ES-I3 (cell line): ENCODE measurements around the gene WNT4.

Experiments
- H3K36me3 ChIP-seq: 2 replicates; pipeline ENCODE4 v1.6.1; 2013; ENCODE audit warnings: mild to moderate bottlenecking, low read length, control low read depth, moderate library complexity; ENCODE audit not compliant: insufficient read depth
- H3K4me1 ChIP-seq: 2 replicates; pipeline ENCODE4 v1.6.1; 2013; ENCODE audit warnings: mild to moderate bottlenecking, control low read depth, low read length; ENCODE audit not compliant: insufficient read depth
- H3K9ac ChIP-seq: 2 replicates; pipeline ENCODE4 v1.6.1; 2013; ENCODE audit warnings: low read depth, mild to moderate bottlenecking, low read length, moderate library complexity
- H3K9me3 ChIP-seq: 2 replicates; pipeline ENCODE4 v1.6.1; 2013; ENCODE audit warnings: mild to moderate bottlenecking, low read length, moderate library complexity; ENCODE audit not compliant: control insufficient read depth, insufficient read depth

Gene WNT4

GRCh38 chr1:22131062-22131461, 11.8 kb downstream of the WNT4 start:
- Histone ChIP-seq H3K9ac (no peak overlapping the region), H3K9me3 (no peaks in the 10 kb centered on the region), H3K36me3 (no peaks in the 10 kb centered on the region; the same call in 1 of the 2 replicates), H3K4me1 (peaks cover 13% of the 10 kb centered on the region; the same call in 1 of the 2 replicates)

GRCh38 chr1:22129501-22130117, 13.3 kb downstream of the WNT4 start:
- peaks cover 13% of the 10 kb centered on the region; the same call in 1 of the 2 replicates for H3K4me1 ChIP-seq
- H3K9me3 ChIP-seq, result no peaks in the 10 kb centered on the region
- H3K36me3 ChIP-seq, result no peaks in the 10 kb centered on the region; the same call in 1 of the 2 replicates
- H3K9ac ChIP-seq, result no peak overlapping the region

DNA sequence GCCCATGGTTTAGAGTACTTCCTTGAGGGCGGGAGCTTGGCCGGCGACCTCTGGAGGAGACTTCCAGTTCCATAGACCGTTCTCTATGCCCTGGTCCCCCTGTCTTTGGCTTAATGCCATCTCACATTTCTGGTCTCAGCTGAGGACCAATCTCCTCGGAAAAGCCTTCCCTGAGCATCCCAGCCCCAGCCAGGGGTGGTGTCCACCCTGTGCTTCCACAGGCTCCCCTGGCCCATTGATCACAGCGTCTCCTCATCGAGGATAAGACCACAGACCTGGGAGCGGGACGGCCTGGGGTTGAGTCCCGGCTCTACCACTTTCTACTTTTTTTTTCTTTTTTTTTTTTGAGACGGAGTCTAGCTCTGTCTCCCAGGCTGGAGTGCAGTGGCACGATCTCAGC, 14.5 kb downstream of the WNT4 start:
- Histone ChIP-seq H3K9ac (no peak overlapping the region), H3K36me3 (no peaks in the 10 kb centered on the region; the same call in 1 of the 2 replicates), H3K9me3 (no peaks in the 10 kb centered on the region), H3K4me1 (peaks cover 1% of the 10 kb centered on the region; the same call in 1 of the 2 replicates)

DNA sequence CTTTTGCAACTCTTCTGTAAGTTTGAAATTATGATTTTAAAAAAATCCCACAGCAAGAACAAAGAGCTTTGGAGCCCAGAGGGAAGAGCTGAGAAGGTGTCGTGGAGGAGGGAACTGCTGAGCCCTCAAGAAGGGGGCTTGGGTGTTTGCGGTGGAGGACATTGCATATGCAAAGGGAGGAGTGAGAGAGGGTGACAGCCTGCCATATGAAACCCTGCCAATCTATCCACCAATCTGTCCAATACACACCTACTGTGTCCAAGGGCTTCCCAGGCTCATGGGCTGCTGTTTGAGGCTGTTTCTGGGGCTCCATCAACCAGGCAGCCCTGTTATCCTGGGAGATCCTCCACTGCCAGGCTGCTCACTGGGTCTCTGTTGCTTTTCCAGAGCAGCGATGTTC, 15.2 kb downstream of the WNT4 start:
- Histone ChIP-seq H3K36me3 (no peaks in the 10 kb centered on the region; the same call in 1 of the 2 replicates), H3K9me3 (no peaks in the 10 kb centered on the region), H3K4me1 (peaks cover 2% of the 10 kb centered on the region; the same call in 1 of the 2 replicates), H3K9ac (no peak overlapping the region)

DNA sequence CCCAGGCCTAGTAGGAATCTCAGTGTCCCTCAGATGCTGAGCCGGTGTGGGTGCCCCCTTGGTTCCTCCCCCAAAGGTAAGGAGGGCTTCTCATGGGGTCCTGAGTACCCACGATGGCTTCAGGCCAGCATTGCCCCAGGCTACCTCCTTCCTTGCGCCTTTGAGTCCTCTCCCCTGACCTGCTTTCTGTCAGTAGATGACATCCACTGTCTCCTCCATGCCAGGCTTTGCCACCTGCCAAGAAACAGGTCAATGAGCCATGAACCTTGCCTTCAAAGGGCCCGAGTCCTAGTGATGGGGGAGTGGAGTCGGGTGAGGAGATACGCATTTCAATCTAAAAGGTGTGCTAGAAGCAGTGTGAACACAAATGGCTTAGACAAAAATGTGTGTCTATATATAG, 15.6 kb downstream of the WNT4 start:
- Histone ChIP-seq H3K9ac (no peak overlapping the region), H3K9me3 (no peaks in the 10 kb centered on the region)

DNA sequence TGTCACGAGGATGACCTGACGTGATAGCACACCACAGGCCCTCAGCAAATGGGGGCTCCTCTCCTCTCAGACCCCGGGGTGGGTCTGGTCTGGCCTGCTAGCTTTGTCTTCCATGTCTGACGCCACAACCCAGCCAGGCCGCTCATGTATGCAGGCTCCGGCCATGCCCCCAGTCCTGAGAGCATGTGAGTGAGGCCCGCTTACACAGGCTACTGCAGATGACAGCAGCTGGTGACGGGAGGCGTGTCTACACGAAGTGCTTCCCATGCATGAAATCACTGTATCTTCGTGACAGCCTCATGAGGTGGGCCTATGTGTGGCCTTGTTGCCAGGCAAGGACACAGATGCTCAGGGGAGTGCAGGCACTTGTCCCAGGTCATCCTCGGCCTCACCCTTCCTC, 16.4 kb downstream of the WNT4 start:
- Histone ChIP-seq H3K9ac (no peak overlapping the region), H3K9me3 (no peaks in the 10 kb centered on the region), H3K4me1 (peaks cover 13% of the 10 kb centered on the region), H3K36me3 (no peaks in the 10 kb centered on the region; the same call in 1 of the 2 replicates)

More for the DNA sequence above, 15.6 kb downstream of the WNT4 start:
- Histone ChIP-seq H3K4me1 (peaks cover 6% of the 10 kb centered on the region), H3K36me3 (no peaks in the 10 kb centered on the region; the same call in 1 of the 2 replicates)

GRCh38 chr1:22124592-22125229, 18.2 kb downstream of the WNT4 start:
- Histone ChIP-seq H3K9me3 (no peaks in the 10 kb centered on the region), H3K4me1 (peaks cover 20% of the 10 kb centered on the region), H3K36me3 (peaks cover 1% of the 10 kb centered on the region), H3K9ac (no peak overlapping the region)

DNA sequence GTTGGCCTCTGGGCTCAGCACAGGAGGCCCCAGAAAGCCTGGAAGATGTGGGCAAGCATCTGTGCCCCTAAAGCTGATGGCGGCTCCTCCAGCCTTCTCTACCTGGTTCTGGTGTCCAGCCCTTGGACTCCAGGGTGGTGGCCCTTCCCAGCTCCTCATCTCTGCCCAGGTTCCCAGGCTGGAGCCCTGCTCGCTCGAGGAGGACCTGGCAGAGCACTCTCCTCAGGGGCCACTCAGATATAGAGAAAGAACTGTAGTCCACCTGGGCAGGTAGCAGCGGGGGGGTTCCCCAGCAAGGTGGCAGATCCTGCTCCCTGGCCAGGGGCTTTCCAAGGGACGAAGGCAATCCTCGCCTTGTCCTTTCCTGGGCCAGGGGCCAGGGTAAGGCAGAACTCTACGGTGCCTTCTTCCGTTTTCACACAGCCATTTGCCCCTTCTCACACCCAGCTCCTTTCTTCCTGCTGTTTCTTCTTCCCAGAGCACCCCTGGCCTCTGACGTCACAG, 18.9 kb downstream of the WNT4 start:
- peaks cover 20% of the 10 kb centered on the region for H3K4me1 ChIP-seq
- peaks cover 6% of the 10 kb centered on the region for H3K36me3 ChIP-seq
- no peaks in the 10 kb centered on the region for H3K9me3 ChIP-seq
- H3K9ac ChIP-seq, result no peak overlapping the region

- Histone ChIP-seq H3K9me3 (no peaks in the 10 kb centered on the region), H3K9ac (no peak overlapping the region), H3K4me1 (peaks cover 20% of the 10 kb centered on the region), H3K36me3 (peaks cover 6% of the 10 kb centered on the region)
Observed at GRCh38 chr1:22123071-22123390, 19.9 kb downstream of the WNT4 start.

DNA sequence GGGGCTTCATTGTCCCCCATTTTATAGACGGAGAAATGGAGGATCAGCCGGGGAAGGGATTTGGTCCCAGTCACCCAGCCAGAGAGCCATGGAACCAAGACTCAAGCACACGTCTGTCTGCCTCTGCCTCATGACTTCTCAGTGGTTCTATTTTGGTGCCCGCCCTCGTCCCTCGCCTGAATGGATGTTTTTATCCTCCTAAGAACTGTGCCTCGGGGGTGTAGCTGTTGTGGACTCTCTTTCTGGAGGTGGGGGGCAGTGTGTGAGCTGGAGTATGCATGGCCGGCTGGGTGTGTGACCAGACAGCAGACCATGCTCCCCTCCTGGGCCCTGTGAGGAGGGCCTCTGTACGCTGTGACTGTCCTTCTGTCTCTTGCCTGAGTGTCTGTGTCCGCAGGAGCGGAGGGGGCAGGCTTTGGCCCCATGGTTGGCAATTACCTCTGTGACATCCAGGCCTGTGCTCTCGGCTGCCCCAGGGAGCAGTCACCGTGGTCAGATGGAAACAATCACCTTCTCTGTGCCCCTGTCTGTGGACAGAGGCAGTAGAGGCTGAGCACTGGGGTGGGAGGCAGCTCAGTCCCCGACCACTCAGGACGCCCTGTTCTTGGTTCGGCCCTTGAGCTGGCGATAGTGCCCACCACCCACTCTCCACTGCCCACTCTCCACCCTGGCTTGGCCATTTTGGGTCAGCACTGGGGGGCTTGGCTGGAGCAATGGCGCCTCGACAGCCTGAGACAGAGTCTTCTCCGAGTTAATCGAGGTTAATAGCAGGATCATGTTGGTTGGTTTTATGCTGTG, 20.4 kb downstream of the WNT4 start:
- no peaks in the 10 kb centered on the region for H3K9me3 ChIP-seq
- no peak overlapping the region for H3K9ac ChIP-seq
- peaks cover 20% of the 10 kb centered on the region for H3K4me1 ChIP-seq
- H3K36me3 ChIP-seq, result peaks cover 6% of the 10 kb centered on the region

- Histone ChIP-seq H3K9me3 (no peaks in the 10 kb centered on the region), H3K4me1 (peaks cover 20% of the 10 kb centered on the region), H3K9ac (no peak overlapping the region), H3K36me3 (peaks cover 6% of the 10 kb centered on the region)
Observed at GRCh38 chr1:22121421-22121911, 21.4 kb downstream of the WNT4 start.

DNA sequence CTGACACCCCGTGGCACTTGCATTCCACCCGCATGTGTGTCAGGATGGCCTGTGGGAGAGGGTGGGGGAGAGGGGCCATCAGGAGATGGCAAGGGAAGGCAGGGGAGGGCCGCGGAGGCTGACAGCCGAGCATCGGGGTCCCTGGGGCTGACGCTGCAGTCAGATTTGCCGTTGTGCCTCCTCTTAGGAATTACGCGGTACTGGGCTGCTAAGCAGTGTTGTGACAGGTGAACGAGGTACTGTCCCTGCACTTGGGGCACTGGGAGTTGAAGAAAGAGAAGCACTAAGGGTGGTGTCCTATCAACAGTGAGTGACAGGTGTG, 22.5 kb downstream of the WNT4 start:
- no peak overlapping the region for H3K9ac ChIP-seq
- H3K36me3 ChIP-seq, result peaks cover 6% of the 10 kb centered on the region; the same call in 1 of the 2 replicates
- H3K4me1 ChIP-seq, result peaks cover 20% of the 10 kb centered on the region
- H3K9me3 ChIP-seq, result no peaks in the 10 kb centered on the region

DNA sequence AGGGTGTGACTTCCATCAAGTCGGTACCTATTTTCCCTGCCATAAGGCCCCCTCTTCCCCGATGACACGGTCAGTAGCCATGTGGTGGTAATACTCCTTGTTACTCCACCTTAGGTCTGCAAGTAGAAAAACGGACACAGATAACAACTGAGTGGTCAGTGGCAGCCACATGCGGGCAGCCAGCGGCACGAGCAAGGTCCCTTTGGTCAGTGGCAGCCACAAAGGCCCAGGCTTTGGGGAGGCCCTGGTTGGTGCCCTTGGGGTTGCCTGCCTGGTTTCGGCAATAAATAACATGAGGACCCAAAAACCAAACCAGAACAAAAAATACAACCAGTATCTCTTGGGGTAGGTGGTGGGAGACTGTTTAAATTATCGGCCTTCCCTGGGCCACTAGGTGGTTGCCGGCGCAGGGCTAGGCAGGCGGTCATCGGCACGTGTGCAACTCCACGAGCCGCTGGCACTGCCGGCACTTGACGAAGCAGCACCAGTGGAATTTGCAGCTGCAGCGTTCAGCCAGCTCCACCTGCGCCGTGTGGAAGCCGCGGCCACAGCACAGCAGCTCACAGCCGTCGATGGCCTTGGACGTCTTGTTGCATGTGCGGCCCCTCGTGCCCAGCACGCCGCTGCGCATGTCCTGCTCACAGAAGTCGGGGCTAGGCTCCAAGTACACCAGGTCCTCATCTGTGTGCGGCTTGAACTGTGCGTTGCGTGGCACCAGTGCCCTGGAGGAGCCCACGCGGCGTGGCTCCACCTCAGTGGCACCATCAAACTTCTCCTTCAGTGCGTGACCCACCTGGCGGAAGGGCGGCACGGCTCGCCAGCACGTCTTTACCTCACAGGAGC, 23.1 kb downstream of the WNT4 start:
- no peaks in the 10 kb centered on the region for H3K9me3 ChIP-seq
- peaks cover 6% of the 10 kb centered on the region; the same call in 1 of the 2 replicates for H3K36me3 ChIP-seq
- H3K9ac ChIP-seq, result no peak overlapping the region
- H3K4me1 ChIP-seq, result peaks cover 20% of the 10 kb centered on the region
